ENCODE results near the gene GTPBP4.
"Not testable (repeated sequence)": the region's sequence is repeated elsewhere in the genome, so short reads cannot be mapped to it uniquely, and the experiment has no call there.

GTPBP4 gene

DNA sequence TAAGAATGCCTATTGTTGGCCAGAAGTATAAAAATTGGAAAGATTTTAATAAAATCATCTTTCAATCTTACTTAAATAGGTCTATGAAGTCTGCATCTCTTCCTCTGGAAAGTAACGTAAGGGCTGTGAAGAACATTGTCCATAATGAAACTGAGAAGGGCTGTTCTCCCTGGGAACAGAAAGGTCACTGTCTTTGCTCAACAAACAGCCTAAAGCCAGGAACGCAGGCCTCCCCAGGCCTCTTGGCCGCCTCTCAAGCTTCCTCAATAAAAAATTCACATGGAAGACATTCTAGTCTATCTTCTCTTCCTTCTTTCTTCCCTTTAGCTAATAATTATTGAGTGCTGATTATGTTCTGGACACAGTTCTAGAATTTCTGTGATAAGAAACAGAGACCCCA, 46.5 kb downstream of the GTPBP4 start:
- no peak for FAIRE-seq

DNA sequence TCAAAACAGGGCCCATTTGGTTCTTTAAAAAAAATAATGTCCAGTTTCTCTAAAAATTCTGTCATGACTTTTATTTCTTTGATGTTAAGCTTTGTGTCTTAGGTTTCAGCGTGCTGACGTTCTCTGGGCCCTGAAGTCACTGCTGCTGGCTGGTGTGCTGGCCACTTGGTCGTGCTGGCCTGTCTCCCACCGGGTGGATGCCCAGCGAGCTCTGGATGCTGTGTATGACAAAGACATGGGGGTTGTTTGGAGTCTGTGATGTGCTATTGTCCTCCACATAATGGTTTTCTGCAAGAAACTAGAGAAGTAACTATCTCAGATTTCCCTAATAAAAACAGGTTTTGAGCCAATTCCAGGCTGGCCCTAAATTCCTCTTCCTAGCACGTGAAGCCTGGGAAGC, 47.0 kb downstream of the GTPBP4 start:
- FAIRE-seq, result no peak

DNA sequence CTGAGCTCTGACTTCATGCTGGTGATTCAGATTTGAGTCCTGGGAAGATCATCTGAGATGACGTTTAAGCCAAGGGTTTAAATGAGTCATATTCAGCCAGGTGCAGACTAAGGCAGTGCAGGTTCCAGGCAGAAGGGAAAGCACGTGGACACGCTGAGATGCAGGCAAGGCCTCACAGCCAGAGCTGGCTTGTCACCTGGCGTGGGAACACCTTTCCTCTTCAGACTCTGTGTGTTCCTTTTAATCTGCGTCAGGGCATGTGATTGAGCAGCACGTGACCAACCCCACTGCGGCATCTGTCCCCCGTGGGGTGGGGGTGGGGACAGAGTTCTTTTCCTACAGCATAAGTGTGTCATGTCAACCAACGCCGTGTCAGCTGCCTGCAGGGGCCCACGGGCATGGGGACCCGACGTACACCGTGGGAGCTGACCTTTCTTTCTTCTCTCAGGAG, 48.1 kb downstream of the GTPBP4 start:
- FAIRE-seq, result no peak

DNA sequence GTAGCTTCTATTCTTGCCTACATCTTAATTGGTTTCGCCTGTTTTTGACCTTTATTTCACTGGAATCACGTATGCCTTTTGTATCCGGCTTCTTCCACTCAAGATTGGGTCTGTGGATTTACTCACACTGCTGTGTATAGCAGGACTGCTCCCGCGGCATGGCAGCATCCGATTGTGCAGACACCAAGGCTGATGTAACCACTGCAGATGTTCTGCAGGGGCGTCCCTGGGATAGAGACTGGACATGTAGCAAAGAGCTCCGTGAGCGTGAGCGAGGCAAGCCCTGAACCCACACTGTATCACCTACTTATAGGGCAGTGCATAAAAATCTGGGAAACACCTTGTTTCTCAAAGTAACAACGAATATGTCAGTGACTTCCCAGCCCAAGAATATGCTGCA, 48.9 kb downstream of the GTPBP4 start:
- no peak for FAIRE-seq

DNA sequence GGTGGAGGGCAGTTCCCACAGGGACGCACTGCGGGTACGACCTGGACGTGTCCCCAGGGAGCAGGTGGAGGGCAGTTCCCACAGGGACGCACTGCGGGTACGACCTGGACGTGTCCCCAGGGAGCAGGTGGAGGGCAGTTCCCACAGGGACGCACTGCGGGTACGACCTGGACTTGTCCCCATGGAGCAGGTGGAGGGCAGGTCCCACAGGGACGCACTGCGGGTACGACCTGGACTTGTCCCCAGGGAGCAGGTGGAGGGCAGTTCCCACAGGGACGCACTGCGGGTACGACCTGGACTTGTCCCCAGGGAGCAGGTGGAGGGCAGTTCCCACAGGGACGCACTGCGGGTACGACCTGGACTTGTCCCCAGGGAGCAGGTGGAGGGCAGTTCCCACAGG, 50.5 kb downstream of the GTPBP4 start:
- not testable (repeated sequence) for FAIRE-seq

DNA sequence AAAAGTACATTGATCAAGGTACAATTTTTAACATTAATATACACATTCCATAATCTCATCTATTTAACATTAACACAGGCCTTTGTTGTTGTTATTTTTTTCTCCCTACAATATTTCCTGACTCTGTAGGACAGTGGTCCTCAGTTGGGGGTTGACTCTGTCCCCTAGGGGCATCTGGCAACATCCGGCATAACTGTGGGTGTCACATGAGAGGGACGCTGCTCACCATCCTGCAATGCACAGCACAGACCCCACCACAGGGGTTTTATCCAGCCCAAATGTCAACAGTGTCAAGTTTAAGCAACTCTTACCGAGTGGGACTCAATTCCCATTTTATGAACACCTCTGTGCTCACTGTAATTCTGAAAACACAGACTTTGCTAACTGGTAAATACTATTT, 51.9 kb downstream of the GTPBP4 start:
- no peak for FAIRE-seq

DNA sequence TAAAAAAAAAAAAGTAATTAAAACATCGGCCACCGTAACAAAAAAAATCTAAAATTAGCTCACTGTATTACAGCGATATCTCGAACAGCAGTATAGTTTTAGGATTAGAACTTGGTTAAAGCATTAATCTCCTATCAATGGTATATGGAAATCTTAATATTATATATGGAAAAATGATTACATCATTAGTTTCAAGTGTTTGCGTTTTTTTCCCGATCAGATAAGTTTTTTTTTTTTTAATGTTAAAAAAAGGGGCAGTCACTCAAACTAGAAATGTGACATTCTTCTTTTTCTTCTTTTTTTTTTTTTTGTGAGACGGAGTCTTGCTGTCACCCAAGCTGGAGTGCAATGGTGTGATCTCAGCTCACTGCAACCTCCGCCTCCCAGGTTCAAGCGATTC, 53.3 kb downstream of the GTPBP4 start:
- FAIRE-seq, result no peak

DNA sequence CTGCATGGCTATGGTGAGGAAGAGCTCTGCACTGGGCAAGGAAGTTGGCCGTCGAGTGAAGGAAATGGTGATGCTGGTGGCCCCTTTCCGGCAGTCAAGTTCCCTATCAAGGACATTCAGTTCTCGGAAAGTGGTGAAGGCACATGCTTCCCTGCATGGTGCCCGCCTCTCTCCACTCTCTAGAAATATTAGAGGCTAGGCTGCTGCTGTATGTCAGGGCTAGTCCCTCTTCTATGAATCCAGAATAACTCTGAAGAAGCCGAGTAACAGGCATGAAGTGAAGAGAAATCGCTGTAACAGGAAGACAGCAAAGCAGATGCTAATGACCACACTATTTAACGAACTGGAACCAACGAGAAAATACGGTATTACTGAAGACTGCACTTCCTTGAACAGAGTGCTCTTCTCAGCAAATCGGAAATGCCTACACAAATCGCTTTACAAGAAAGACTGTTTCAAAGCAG, 55.3 kb downstream of the GTPBP4 start:
- FAIRE-seq, result no peak

DNA sequence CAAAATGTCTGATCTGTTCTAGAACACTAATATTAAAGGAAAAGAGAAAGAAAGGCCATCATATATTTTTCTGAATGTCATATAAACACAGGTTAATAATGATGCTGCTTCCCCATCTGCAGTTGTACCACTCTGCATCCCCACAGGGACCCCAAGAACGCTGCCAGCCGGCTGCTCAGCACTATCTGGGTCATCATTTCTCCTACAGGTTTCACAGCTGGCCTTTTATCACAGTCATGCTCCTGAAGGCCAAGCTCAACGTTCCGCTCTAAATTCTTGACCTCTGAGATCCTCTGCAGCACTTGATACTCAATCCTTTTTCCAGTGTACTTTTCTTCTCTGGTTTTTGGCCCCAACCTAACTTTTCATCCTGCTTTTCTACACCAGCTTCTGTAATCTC, 55.9 kb downstream of the GTPBP4 start:
- no peak for FAIRE-seq

DNA sequence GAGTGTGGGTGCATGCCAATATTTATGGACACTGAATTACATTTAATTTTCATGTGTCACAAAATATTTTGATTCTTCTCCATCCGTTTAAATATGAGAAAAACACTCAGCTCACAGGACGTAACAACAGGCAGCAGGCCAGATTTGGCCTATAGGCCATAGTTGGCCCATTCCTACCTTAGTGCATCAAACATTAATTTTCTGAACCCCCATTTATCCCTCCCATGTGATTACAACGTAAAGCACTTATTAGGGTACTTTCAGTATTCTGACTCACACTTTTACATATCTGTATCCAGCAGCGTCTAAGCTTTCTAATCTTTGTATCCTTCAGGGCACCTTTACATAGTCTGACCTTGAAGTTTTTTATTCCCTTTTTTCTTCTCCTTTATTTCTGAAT, 56.7 kb downstream of the GTPBP4 start:
- no peak for FAIRE-seq

DNA sequence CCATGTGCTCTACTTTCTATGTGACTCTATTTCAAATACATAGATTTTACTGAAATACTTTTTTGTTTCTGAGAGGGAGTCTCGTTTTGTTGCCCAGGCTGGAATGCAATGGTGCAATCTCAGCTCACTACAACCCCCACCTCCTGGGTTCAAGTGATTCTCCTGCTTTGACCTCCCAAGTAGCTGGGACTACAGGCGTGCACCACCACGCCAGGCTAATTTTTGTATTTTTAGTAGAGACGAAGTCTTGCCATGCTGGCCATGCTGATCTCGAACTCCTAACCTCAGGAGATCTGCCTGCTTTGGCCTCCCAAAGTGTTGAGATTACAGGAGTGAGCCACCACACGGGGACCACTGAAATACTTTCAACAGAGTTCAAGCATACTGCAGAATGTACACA, 57.2 kb downstream of the GTPBP4 start:
- FAIRE-seq, result no peak

DNA sequence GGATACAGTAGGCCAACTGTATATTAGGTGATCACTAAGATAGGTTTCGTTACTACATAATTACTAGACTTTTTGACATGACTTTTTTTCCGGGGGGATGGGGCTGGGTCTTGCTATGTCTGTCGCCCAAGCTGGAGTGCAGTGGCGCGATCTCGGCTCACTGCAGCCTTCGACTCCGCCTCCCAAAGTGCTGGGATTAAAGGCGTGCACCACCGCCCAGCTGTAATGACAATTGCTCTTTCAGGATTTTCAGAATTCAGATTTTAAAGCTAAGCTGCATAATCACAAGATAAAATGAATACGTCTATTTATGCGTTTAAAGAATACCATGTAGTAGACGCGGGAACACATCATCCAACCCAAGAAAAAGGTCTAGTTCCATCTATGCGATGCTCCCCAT, 59.7 kb downstream of the GTPBP4 start:
- FAIRE-seq, result no peak

DNA sequence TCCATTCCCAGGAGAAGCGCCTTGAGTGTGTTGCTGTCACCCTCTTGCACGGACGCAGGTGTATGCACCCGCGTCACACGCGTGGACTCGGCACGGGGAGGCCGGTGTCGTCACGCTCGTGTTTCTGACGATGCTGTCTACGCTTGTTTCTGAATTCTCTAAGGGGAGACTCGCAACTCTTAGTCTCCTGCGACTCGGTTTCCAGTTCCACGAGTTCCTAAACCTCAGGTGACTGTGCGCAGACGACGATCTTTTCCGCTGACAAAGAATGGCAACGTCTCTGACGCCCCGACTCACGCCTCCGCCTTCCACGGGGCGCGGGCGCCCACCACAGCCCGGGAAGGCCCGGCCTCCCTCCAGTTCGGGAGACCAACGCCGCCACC, 60.1 kb downstream of the GTPBP4 start:
- no peak for FAIRE-seq

DNA sequence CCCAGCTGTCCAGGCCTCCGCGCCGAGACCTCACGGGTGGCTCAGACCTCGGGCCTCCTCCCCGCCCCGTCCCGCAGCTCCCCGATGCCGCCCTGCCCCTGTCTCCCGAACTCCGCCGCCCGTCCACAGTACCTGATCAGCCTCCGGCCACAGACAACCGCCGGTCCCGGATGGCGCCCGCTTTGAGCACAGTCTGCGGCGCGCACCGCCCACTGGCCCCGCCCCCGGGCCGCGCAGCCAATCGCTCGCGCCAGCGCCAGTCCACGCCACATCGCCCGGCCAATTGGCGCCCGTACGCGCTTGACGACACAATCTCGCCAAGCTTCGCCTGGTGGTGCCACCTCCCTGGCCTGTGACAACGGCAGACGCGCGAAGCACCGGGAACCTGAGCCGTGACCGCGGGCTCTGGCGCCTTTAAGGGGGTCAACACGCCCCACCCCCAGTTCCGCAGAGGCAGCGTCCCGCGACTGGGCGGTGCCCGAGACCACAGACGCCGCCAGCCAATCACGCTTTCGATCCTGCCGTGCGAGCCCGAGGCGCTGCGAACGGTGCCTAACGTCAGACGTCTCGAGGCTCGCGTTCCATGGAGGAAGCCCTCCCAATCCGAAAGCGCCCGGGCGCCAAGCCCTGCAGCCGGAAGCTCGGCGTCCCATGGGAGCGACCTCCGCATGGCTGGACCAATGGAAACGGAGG, 60.6 kb downstream of the GTPBP4 start, which contains the start of gene IDI1:
TSS of gene IDI1 (minus strand) at position 388 of the 693 bp plus-strand sequence. CDS start at position 272, 116 bp downstream.
- no peak for FAIRE-seq

DNA sequence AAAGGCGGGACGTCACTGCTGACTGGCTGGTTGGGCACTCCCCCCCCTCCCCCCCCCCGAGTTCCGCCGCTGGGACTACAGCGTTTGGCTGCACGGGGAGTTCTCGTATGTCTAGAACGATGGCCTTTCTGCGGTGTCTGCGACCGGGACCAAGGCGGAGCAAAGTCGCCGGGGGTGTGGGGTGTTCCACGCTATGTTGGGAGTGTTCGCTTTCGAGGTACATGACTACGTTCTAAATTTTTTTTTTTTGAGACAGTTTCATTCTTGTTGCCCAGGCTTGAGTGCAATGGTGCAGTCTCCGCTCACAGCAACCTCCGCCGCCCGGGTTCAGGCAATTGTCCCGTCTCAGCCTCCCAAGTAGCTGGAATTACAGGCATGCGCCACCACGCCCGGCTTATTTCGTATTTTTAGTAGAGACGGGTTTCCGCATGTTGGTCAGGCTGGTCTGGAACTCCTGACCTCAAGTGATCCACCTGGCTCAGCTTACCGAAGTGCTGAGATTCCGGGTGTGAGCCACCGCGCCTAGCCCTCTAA, 61.3 kb downstream of the GTPBP4 start:
- no peak for FAIRE-seq

DNA sequence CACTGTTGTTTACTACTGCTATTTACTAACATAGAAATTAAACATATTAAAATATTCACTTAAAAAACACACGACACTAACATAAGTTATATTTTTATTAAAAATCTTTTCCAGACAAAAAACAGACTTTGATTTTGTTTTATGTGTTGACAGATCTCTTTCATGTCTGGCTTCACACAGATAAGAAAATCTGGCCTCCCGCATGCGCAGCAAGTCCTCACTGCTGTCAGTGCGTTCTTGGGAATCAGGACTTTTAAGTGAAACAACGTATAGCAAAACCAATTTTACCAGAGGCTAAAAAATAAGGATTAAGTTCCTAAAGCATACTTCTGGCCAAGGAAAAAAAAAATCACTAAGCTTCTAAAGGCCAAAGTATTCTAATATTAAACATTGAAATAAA, 61.9 kb downstream of the GTPBP4 start:
- no peak for FAIRE-seq

DNA sequence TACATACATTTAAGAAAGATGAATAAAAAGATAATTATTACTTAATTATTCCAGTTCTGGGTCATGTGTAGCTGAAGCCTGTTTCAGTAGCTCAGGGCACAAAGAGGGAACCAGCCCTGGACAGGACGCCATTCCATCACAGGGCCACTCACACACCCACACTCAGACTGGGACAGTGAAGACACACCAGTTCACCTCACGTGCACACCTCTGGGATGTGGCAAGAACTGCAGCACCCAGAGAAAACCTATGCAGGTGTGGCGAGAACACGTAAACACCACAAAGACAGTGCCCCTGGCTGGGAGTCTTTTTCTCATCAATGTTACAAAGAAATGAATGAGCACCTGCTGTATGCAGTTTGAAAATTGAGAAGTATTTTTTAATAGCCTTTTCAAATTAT, 62.3 kb downstream of the GTPBP4 start:
- FAIRE-seq, result no peak

DNA sequence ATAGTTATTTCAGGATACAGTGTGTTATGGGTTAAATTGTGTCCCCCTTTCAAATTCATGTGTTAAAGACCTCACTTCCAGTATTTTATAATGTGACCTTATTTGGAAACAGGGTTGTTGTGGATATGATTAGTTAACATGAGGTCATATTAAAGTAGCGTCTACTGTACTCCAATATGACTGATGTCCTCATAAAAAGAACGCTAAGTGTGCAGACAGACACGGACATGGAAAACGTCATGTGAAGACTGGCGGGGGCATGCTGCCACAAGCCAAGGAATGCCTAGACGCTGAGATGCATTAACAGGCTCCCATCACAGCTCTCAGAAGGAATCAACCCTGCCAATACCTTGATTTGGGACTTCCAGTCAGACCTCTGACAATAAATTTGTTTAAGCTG, 66.5 kb downstream of the GTPBP4 start:
- no peak for FAIRE-seq

DNA sequence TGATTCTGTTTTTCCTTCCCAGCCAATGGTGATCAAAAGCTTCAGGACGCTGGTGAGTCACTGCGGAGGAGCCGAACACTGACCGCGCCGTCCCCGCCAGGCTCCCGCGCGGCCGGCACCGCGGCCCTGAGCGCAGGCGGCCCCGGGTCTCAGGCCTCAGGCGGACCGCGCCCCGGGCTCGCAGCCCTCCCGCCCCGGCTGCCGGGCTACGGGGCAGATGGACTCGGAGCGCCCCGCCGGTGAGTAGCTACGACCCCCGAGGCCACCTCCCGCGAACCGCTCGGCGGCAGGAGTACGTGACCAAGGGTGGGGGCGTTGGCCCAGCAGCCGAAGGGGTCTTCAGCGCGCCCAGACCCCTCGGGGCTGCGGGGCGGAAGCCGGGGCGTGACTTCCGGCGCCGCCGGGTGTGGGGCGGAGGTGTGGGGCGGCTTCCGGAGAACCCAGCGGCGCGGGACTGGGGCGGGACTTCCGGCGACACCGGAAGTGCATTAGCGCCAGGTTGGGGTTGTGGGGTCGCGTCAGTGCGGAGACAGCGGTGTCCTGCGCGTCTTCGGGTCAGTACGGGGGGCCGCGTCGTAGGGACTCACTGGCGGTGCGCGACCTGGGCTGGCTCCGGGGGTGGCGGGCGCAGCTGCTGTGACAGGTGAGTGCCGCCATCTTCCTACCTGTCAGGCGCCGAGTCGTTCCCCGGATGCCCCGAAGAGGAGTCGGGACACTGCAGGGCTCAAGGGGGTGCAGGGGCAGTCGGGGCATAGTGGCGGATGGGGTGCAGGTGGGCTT, 68.3 kb downstream of the GTPBP4 start, which contains the start of gene WDR37:
TSS of gene WDR37 (plus strand) at position 60 of the 780 bp plus-strand sequence. CDS start 15,771 bp downstream, outside the sequence.
- no peak for FAIRE-seq

DNA sequence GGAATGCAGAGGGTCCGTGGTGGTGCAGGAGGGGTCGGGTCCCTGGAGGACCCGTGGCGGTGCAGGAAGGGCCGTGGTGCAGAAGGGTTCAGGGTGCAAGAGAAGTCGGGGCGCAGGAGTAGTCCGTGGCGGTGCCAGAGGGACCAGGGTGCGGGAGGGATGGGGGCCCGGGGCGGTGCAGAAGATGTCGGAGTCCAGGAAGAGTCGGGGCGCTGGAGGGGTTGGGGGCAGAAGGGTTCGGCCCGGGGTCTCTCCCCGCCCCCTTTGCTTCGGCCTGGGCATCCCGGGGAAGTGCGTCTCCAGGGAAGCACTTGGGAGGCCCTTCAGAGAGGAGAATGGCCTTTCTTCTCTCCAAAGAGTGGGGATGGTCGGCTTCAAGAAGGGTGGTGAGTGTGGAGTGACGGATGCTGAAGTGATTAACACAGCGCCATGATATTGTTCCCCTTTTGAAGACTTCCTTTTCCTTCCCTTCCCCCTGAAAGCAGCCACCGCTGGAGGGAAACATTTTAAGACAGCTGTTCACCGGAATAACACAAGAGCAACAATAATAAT, 68.9 kb downstream of the GTPBP4 start:
- FAIRE-seq, result no peak

DNA sequence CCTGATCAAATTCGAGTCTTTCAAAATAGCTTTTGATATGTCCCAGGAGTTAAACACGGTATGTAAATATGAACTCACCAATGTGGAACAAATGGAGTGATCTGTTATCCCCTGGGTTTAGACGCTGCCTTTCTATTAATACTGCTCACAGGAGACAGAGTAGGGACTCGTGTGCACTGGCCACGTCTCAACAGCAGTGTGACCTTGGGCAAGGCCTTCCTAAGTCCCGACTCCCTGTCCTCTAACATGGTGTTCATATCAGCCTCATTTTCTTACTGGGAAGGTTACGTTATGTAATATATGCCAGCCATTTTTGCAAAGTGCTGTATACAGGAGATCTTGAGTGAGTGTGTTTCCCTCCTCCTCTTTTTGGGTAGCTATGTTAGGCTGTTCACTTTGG, 69.8 kb downstream of the GTPBP4 start:
- FAIRE-seq, result no peak

DNA sequence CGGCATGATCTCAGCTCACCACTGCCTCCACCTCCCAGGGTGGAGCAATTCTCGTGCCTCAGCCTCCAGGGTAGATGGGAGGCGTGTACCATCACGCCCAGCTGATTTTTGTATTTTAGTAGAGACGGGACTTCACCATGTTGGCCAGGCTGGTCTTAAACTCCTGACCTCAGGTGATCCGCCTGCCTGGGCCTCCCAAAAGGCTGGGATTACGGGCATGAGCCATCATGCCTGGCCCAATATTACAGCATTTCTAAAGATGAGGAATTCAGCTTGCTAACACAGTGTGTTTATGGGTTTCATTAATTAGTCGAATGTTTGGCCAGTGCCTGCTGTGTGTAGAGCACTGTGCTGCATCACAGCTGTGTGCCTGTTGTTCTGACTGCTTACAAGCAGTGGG, 71.7 kb downstream of the GTPBP4 start:
- FAIRE-seq, result no peak

DNA sequence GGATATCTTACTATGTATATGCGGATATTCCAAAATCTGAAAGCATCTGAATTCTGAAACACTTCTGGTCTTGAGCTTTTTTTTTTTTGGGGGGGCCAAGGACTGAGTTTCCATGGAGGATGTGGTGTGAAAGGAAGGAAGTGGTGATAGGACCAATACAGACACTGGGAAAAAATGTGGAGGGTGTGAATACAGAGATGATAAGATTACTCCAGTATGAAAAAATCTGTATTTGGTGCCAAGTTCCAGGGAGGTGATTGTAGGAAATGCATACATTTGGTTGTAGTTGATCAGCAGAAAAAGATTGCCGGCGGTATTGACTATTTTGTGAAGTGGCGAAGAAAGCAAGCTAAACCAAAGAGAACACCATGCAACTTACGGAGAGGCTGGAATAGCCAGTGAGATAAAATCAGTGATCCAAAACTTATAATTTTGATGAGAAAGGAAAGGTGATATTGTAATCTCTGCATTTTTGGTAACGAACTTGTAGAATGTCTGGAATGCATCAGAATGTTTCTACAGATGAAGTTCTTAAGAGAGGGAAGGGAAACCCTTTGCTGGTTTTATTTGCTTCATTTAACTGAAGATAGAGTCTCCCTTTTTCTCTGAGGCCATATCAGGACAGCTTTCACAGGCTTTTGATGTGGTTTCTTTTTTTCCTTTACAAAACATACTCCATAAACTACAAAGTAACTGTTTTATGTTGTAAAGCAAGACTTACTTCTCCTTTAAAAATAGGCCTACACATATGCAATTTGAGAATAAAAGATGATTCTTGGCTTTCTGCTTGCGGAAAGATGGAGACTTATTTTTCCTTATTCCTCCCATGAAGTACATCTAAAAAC, 73.9 kb downstream of the GTPBP4 start:
- FAIRE-seq, result no peak
